Activated naive CD8-positive, alpha-beta T cell treated with anti-CD3 and anti-CD28 coated beads, Interleukin-2, amount 10 ng/mL, durations not matched to agents 7 days and 5 days (primary cell): ENCODE results near the gene PKNOX2. TPM values are rescaled to one million over a fixed set of nuclear protein-coding genes. Genes with fewer than 3 reads are reported as not detected.

Source experiments
- ATAC-seq: fragments of 150-1000 bp; cut with Tn5 transposase; one replicate; pipeline ENCODE4 v1.10.0; 2021; ENCODE audit warnings: low read depth, moderate library complexity
- POLR2A ChIA-PET: fragments of 350-600 bp; sonication (Branson Sonifier 250); formaldehyde crosslinking; loops from one replicate; lab custom pipeline; 2021; ENCODE audit warnings: antibody characterized with exemption; lab: Charles Lee
- DNase-seq: peaks from one replicate; pipeline ENCODE4 v3.0.0; 2021
- H3K27ac Mint-ChIP-seq: one replicate; pipeline ENCODE4 v1.8.0; 2022; ENCODE audit warnings: mild to moderate bottlenecking, mixed read lengths
- H3K27me3 Mint-ChIP-seq: one replicate; pipeline ENCODE4 v1.8.0; 2022; ENCODE audit warnings: mild to moderate bottlenecking, moderate library complexity, mixed read lengths
- H3K36me3 Mint-ChIP-seq: one replicate; pipeline ENCODE4 v1.8.0; 2021; ENCODE audit warnings: mild to moderate bottlenecking, mixed read lengths
- H3K4me1 Mint-ChIP-seq: one replicate; pipeline ENCODE4 v1.8.0; 2021; ENCODE audit warnings: mixed read lengths
- H3K4me3 Mint-ChIP-seq: one replicate; pipeline ENCODE4 v1.8.0; 2022; ENCODE audit warnings: mild to moderate bottlenecking, moderate library complexity, mixed read lengths
- H3K9me3 Mint-ChIP-seq: one replicate; pipeline ENCODE4 v1.8.0; 2021; ENCODE audit warnings: mixed read lengths
- total RNA-seq, 2 experiments: library from RNA; stranded (reverse); gene quantifications; one replicate each; pipeline ENCODE4 v1.2.3, GENCODE V29; 2021

Gene PKNOX2
- total RNA-seq, 2 experiments from 2014 or later = not detected

DNA sequence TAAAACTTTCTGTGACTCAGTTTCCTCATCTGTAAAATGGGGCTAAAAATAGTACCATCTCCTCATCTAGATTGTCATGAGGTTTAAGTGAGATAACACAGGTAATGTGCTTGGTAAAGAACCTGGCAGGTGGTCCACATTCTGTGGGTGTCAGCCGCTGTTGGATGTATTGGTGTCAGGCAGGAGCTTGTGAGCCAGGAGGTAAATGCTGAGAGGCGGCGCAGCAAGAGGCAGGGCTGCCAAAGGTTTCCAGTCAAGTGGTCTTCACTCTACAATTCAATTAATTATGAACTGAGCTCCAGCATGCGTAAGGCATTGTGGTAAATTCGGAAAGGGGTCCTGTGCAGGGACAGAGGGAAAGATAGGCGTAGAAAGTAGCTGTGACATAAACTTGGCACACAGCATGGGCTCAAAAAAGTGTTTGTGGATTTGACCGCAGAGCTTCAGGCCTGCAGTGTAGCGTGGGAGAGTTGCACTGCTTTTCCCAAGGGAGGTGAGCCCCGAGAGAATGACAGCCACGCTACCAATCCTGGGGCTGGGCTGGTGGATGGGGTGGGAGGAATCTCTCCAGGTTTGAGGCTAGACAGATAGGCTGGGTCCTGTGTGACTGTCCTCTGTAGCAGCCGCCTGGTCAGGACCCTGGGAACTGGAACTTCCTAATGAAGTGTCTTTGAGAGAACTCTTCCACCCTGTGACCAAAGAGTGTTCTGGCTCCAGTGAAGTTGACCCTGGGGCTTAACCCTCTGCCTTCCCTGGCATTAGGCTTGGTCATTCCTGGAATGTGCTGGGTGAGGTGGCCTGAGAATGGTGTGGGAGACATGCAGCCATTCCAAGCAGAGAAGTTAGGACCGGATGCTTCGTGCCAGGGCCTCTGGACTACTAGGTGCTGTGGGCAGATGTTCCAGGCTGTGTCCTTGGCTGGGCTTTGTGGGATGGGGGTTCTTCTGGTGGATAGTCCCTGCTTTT lies 209.2 kb downstream of the PKNOX2 start:
- Mint-ChIP-seq H3K27me3 (peaks cover 45% of the 10 kb centered on the region), H3K4me1 (peaks cover 2% of the 10 kb centered on the region), H3K9me3 (no peaks in the 10 kb centered on the region), H3K4me3 (no peak overlapping the region), H3K27ac (no peak overlapping the region), H3K36me3 (no peaks in the 10 kb centered on the region)
- POLR2A ChIA-PET = no interaction called here
- DNase-seq (no peak), ATAC-seq (no peak)

DNA sequence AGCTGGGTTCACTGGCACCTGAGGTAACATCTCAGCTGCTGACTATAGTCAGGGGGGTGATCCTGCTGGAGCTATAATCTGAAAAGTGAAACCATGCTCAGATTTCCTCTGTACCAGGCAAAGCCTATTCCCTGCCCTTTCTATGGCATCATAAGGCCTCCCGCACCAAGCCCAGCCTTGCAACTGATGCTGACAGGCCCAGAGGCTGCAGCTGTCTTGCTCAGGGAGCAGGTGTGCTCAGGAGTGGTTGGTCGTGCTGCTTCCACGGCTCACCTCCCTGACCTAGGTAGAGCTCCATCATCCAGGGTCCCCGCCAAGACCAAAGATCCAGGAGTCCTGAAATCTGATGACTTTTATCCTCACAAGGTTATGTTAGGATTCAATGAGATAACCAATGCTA lies 209.8 kb downstream of the PKNOX2 start:
- no peak overlapping the region for H3K4me3 Mint-ChIP-seq
- DNase-seq = no peak
- POLR2A ChIA-PET = no interaction called here
- H3K27ac Mint-ChIP-seq = no peak overlapping the region
- ATAC-seq = no peak
- peaks cover 2% of the 10 kb centered on the region for H3K4me1 Mint-ChIP-seq
- H3K9me3 Mint-ChIP-seq = no peaks in the 10 kb centered on the region
- no peaks in the 10 kb centered on the region for H3K36me3 Mint-ChIP-seq
- peaks cover 43% of the 10 kb centered on the region for H3K27me3 Mint-ChIP-seq

DNA sequence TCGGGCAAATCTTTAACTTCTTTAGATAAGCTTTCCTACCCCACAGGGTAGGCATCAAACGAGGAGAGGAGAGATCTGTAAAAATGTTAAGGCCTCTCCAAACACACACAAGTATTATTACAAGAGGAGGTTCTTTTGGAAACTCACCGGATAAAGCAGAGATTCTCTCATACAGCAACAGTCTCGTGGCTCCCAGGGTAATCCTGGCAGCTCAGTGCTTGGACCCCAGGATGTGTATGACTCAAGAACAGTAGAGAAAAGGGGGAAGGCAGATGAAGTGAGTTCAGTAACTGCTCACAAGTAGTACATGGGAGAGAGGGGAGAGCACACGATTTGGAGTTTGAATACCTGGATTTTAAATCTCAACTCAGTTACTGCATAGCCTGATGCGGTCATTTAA lies 210.6 kb downstream of the PKNOX2 start:
- H3K36me3 Mint-ChIP-seq = no peaks in the 10 kb centered on the region
- no peak overlapping the region for H3K27ac Mint-ChIP-seq
- no peak overlapping the region for H3K4me3 Mint-ChIP-seq
- peaks cover 39% of the 10 kb centered on the region for H3K27me3 Mint-ChIP-seq
- H3K9me3 Mint-ChIP-seq = no peaks in the 10 kb centered on the region
- POLR2A ChIA-PET = no interaction called here
- H3K4me1 Mint-ChIP-seq = peaks cover 2% of the 10 kb centered on the region
- ATAC-seq = no peak
- DNase-seq = no peak

DNA sequence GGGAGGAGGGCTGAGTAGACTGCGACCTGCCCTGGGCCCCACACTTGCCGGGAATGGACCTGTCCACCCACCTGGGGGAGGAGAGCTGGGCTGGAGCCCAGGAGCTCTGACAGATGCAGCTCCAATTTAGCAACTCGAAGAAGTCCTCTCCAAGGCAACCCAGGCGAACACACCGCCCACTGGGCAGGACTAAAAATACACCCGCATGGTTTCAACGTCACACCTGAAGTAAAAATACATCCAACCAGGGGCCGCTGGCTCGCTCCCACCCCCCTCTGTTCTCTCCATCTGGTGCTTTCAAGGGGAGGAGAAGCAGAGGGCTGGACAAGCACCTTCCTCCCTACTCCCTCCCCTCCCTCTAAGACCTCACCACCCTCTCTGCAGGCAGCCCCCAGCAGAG lies 211.6 kb downstream of the PKNOX2 start:
- DNase-seq (no peak), ATAC-seq (no peak)
- H3K27ac Mint-ChIP-seq = no peak overlapping the region
- H3K4me1 Mint-ChIP-seq = peaks cover 2% of the 10 kb centered on the region
- H3K4me3 Mint-ChIP-seq = no peak overlapping the region
- no peaks in the 10 kb centered on the region for H3K9me3 Mint-ChIP-seq
- no peaks in the 10 kb centered on the region for H3K36me3 Mint-ChIP-seq
- peaks cover 33% of the 10 kb centered on the region for H3K27me3 Mint-ChIP-seq
- POLR2A ChIA-PET = no interaction called here

DNA sequence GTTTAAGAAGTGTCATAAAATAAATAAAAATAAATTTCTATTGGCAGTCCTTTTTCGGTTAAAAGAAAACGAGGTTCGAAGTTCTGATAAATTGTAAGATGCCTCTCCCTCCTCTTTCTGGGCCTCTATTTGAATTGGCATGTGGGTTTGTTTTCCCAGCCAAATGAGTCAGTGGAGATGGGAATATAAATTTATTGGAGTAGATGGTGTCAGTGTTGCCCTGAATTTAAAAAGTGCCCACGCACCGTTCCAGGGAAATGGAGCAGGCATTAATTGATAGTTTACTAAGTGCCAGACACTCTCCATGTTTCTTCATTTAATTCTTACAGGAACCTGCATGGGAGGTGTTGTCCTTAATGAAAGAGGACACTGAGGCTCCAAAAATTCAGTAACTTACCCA lies 212.3 kb downstream of the PKNOX2 start:
- POLR2A ChIA-PET = no interaction called here
- no peak overlapping the region for H3K27ac Mint-ChIP-seq

GRCh38 chr11:125378083-125378482 lies 213.5 kb downstream of the PKNOX2 start:
- H3K27ac Mint-ChIP-seq = no peak overlapping the region
- POLR2A ChIA-PET = no interaction called here
- H3K27me3 Mint-ChIP-seq = peaks cover 26% of the 10 kb centered on the region
- no peaks in the 10 kb centered on the region for H3K4me1 Mint-ChIP-seq
- H3K9me3 Mint-ChIP-seq = no peaks in the 10 kb centered on the region
- no peak for DNase-seq
- no peak for ATAC-seq
- no peaks in the 10 kb centered on the region for H3K36me3 Mint-ChIP-seq
- no peak overlapping the region for H3K4me3 Mint-ChIP-seq

More for the DNA sequence above, 212.3 kb downstream of the PKNOX2 start:
- Mint-ChIP-seq H3K36me3 (no peaks in the 10 kb centered on the region), H3K27me3 (peaks cover 30% of the 10 kb centered on the region), H3K9me3 (no peaks in the 10 kb centered on the region), H3K4me3 (no peak overlapping the region), H3K4me1 (no peaks in the 10 kb centered on the region)
- DNase-seq = no peak
- ATAC-seq = no peak

- no peak overlapping the region for H3K27ac Mint-ChIP-seq
- ATAC-seq = no peak
- no peaks in the 10 kb centered on the region for H3K36me3 Mint-ChIP-seq
- no peaks in the 10 kb centered on the region for H3K9me3 Mint-ChIP-seq
- peaks cover 24% of the 10 kb centered on the region for H3K27me3 Mint-ChIP-seq
- H3K4me3 Mint-ChIP-seq = no peak overlapping the region
- POLR2A ChIA-PET = no interaction called here
- H3K4me1 Mint-ChIP-seq = no peaks in the 10 kb centered on the region
- DNase-seq = no peak
Measured at GRCh38 chr11:125378571-125378970, 214.0 kb downstream of the PKNOX2 start.

DNA sequence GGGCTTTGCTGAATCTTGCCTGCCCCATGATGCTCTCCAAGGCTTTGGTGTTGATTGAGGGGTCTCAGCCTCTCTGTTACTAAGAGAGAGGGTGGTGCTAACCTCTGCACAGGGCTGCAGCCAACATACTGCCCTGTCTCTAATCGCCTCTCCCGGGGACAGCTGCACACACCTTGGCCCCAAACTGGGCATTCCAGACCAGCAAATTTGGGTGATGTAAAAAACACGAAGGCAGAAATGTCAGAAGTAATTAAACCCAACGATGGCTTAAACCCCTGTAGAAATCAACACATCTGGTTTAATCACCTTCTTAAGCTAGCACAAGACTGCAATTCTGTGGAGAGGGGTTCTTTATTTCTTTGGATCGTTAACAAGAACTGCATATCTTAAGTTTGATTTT lies 215.0 kb downstream of the PKNOX2 start:
- Mint-ChIP-seq H3K4me1 (no peaks in the 10 kb centered on the region), H3K27me3 (peaks cover 23% of the 10 kb centered on the region), H3K36me3 (no peaks in the 10 kb centered on the region), H3K9me3 (no peaks in the 10 kb centered on the region), H3K27ac (no peak overlapping the region), H3K4me3 (no peak overlapping the region)
- DNase-seq = no peak
- ATAC-seq = no peak
- POLR2A ChIA-PET = no interaction called here

GRCh38 chr11:125379981-125380380 lies 215.4 kb downstream of the PKNOX2 start:
- Mint-ChIP-seq H3K27ac (no peak overlapping the region), H3K9me3 (no peaks in the 10 kb centered on the region), H3K36me3 (no peaks in the 10 kb centered on the region), H3K4me1 (no peaks in the 10 kb centered on the region), H3K4me3 (no peak overlapping the region), H3K27me3 (peaks cover 22% of the 10 kb centered on the region)
- POLR2A ChIA-PET = no interaction called here
- ATAC-seq (no peak), DNase-seq (no peak)

GRCh38 chr11:125380756-125381445 lies 216.3 kb downstream of the PKNOX2 start:
- POLR2A ChIA-PET = no interaction called here
- H3K27ac Mint-ChIP-seq = no peak overlapping the region
- ATAC-seq = no peak

GRCh38 chr11:125381499-125382044 lies 217.0 kb downstream of the PKNOX2 start:
- Mint-ChIP-seq H3K4me1 (no peaks in the 10 kb centered on the region), H3K27ac (no peak overlapping the region), H3K27me3 (peaks cover 11% of the 10 kb centered on the region)

More at GRCh38 chr11:125380756-125381445, 216.3 kb downstream of the PKNOX2 start:
- H3K9me3 Mint-ChIP-seq = no peaks in the 10 kb centered on the region
- no peak for DNase-seq
- no peak overlapping the region for H3K4me3 Mint-ChIP-seq
- no peaks in the 10 kb centered on the region for H3K36me3 Mint-ChIP-seq
- no peaks in the 10 kb centered on the region for H3K4me1 Mint-ChIP-seq
- peaks cover 15% of the 10 kb centered on the region for H3K27me3 Mint-ChIP-seq

GRCh38 chr11:125382314-125382791 lies 217.8 kb downstream of the PKNOX2 start:
- Mint-ChIP-seq H3K27me3 (peaks cover 10% of the 10 kb centered on the region), H3K36me3 (no peaks in the 10 kb centered on the region), H3K27ac (no peak overlapping the region), H3K9me3 (no peaks in the 10 kb centered on the region), H3K4me1 (no peaks in the 10 kb centered on the region), H3K4me3 (no peak overlapping the region)
- ATAC-seq (no peak), DNase-seq (no peak)
- POLR2A ChIA-PET = no interaction called here

More at GRCh38 chr11:125381499-125382044, 217.0 kb downstream of the PKNOX2 start:
- DNase-seq (no peak), ATAC-seq (no peak)
- POLR2A ChIA-PET = no interaction called here
- Mint-ChIP-seq H3K36me3 (no peaks in the 10 kb centered on the region), H3K4me3 (no peak overlapping the region), H3K9me3 (no peaks in the 10 kb centered on the region)

DNA sequence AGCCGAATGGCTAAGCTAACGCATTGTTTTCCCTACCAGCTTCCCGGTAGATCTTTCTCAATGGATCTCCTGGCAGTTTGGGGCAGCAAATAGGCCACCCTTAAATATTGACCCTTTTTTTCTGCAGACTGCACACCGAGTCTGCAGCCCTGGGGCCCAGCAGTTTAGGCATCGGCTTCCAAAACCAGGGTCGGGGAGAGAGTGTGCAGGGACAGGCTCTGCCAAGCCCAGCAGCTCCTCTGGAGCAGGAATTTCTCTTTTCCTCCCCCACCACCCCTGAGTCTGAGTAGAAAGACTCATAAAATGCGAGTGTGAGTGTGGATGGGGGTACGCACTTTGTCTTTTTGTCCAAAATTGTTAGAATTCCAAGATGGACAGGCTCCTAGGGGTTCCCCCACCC lies 218.3 kb downstream of the PKNOX2 start:
- no peak for DNase-seq
- ATAC-seq = no peak
- H3K4me1 Mint-ChIP-seq = no peaks in the 10 kb centered on the region
- no peaks in the 10 kb centered on the region for H3K9me3 Mint-ChIP-seq
- POLR2A ChIA-PET = no interaction called here
- H3K4me3 Mint-ChIP-seq = no peak overlapping the region
- H3K27ac Mint-ChIP-seq = no peak overlapping the region
- no peaks in the 10 kb centered on the region for H3K36me3 Mint-ChIP-seq
- H3K27me3 Mint-ChIP-seq = peaks cover 11% of the 10 kb centered on the region
